NB4 (cell line): ENCODE measurements around the gene STKLD1.

ENCODE experiments used
- DNase-seq: peaks from one replicate; pipeline ENCODE4 v3.0.0; 2010; ENCODE audit warnings: low read depth
- H3K4me3 ChIP-seq: one replicate; pipeline ENCODE4 v1.5.1; 2011; ENCODE audit warnings: mild to moderate bottlenecking, low read depth, low read length, moderate library complexity
- MYC ChIP-seq: IDR thresholded peaks from 2 replicates; pipeline ENCODE4 v1.6.1; 2011; ENCODE audit warnings: low read depth, low read length
- POLR2A ChIP-seq: IDR thresholded peaks from 2 replicates; pipeline ENCODE4 v1.6.1; 2011; ENCODE audit warnings: mild to moderate bottlenecking; ENCODE audit not compliant: insufficient read length; ENCODE audit errors: extremely low read depth
- TF ChIP-seq, protein P1 (sequence below): IDR thresholded peaks from 2 replicates; pipeline ENCODE4 v1.6.1; 2011; ENCODE audit warnings: low read depth, low read length
- TF ChIP-seq, protein P2 (sequence below): IDR thresholded peaks from one replicate; pipeline ENCODE4 v1.5.1; 2012; ENCODE audit warnings: low read depth, low read length

The STKLD1 gene

DNA sequence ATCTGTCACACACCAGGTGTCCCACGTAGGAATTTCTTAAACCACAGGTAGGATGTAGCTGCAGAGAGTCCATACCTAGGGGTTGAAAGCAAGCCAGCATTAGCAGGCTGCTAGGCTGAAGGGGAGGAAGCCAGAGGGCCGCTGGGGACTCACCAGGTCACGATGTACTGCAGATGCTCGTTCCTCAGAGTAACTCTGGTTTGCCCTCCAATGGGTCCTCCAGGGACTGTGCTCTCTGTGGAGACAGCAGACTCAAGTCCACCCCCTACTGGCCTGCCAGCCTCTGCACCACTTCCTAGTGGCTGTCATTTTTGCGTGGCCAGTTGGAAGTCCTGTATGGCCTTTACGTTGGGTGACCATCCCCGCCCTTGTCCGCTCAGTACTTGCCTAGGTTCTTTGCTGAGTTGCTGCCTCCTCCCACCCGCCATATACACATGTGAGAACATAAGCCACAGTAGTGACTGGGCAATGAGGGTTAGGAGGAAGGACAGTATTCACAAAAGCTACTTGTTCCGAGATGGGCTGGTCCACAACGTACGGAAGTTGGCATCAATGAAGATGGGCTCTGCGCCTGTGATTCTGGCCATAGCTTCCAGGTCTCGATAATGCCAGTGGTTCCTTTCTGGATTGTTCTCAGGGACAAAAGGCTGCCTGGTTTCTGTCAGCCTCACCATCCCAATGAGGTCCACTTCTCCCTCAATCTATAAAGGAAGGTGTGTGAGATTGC lies 24.1 kb upstream of the STKLD1 start:
- H3K4me3 ChIP-seq = no peak overlapping the region
- TF ChIP-seq POLR2A (peak; percentile 10), MYC (0 out of 2 replicates have a peak, but pooled peaks have one; percentile 7)
- TF ChIP-seq, protein P1, sequence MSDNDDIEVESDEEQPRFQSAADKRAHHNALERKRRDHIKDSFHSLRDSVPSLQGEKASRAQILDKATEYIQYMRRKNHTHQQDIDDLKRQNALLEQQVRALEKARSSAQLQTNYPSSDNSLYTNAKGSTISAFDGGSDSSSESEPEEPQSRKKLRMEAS = 0 out of 2 replicates have a peak, but pooled peaks have one; percentile 3
- TF ChIP-seq, protein P2, sequence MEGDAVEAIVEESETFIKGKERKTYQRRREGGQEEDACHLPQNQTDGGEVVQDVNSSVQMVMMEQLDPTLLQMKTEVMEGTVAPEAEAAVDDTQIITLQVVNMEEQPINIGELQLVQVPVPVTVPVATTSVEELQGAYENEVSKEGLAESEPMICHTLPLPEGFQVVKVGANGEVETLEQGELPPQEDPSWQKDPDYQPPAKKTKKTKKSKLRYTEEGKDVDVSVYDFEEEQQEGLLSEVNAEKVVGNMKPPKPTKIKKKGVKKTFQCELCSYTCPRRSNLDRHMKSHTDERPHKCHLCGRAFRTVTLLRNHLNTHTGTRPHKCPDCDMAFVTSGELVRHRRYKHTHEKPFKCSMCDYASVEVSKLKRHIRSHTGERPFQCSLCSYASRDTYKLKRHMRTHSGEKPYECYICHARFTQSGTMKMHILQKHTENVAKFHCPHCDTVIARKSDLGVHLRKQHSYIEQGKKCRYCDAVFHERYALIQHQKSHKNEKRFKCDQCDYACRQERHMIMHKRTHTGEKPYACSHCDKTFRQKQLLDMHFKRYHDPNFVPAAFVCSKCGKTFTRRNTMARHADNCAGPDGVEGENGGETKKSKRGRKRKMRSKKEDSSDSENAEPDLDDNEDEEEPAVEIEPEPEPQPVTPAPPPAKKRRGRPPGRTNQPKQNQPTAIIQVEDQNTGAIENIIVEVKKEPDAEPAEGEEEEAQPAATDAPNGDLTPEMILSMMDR = peak; percentile 78
- peak; percentile 90 for DNase-seq

DNA sequence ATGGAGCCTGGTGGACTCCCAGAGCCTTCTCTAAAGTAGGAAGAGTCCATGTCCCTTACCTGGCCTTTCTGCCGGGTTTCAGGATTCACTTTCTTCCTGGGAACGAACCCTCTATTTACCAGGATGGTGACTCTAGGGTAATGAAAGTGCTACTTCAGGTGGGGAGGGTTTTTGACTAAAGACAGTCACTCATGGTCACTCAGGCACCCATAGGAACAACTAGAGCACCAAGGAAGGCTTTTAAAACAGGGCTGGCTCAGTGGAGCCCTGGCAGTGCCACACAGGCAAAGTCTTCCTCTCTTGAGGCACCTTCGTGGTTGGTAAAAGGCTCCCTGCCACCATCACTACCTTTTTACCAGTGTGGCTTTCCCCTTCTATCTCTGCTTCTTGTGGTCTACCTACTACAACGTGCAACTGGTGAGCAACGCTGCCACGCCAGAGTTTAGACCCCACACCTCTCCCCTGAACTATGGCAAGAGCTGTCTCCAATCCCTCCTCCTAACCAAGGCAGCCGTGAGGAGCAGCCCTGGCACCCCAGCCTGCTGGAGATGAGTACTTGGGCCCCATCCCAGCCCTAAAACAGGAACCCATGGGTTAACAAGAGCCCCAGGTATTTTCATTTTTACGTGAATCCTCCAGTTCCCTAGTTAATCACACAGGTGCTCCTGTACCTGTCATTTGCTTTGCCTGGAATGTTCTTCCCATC lies 23.4 kb upstream of the STKLD1 start:
- no peak overlapping the region for H3K4me3 ChIP-seq
- peak; percentile 40 for DNase-seq
- TF ChIP-seq, protein P1 = no peak
- TF ChIP-seq POLR2A (no peak), MYC (no peak)
- TF ChIP-seq, protein P2 = no peak

DNA sequence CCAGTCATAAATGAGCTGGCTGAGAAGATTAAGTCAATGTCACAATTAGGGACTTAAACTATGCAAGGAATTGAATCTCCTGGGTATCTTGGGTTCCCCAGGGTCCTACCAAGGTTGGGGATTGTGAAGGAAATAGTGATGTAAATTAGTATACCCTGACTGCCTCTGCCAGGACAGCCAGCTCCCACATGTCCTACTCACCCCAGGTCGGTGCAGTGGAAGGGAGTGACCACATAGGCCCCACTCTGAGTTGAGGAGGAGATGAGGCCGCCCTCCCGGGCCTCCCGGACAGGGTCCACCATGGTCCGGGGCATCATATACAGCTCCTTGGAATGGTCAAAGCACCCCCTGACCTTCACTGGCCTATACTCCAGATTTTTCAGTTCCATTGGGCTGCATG lies 22.6 kb upstream of the STKLD1 start:
- TF ChIP-seq MYC (no peak), POLR2A (no peak)
- TF ChIP-seq, protein P1 = no peak
- TF ChIP-seq, protein P2 = no peak
- H3K4me3 ChIP-seq = no peak overlapping the region
- DNase-seq = peak; percentile 35

DNA sequence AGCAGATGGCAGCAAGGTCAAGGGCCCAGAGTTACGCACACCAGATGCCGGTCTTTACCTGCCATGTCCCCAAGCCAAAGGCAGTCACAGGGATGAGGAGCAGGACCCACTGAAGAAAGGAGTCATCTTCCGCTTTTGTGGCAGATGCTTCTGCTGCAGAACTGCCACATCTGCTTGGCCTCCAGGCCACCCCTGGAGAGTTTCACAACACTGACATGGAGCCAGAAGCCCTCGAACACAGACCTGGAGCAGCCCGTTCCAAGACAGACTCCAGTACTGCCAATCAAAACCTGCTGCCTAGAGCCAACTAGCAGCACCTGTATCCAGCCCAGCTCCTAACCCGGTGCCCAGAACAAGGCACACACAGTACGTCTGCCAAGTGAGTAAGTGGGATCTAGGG lies 21.4 kb upstream of the STKLD1 start:
- peak; percentile 78 for DNase-seq
- TF ChIP-seq POLR2A (no peak), MYC (no peak)
- TF ChIP-seq, protein P1 = peak; percentile 6; the same call in 1 of the 2 replicates
- H3K4me3 ChIP-seq = peak overlapping the region; percentile 85

DNA sequence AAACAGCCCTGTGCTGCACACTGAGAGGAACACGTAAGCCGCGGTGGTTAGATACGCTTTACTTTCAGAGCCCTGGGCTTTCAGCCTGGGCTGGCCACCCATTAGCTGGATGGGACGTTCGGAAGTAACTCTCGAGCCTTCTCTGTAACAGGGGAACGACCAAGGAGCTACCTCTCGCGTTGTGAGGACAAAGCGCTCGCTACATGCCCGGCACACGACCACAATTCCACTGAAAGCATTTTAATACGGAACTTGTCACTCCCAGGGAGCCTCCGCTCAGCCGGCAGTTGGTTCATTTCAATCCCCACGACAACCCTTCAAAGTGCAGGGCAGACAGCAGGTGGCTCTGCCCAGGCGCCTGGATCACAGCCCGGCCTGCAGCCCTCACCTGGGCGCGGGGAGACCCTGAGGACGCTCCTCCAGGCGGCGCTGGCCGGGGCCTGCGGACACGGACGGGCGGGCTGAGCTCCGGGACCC lies 20.2 kb upstream of the STKLD1 start:
- peak overlapping the region; percentile 85 for H3K4me3 ChIP-seq
- TF ChIP-seq, protein P1 = no peak
- TF ChIP-seq, protein P2 = no peak
- DNase-seq = peak; percentile 47
